Stimulated activated naive CD8-positive, alpha-beta T cell treated with anti-CD3 and anti-CD28 coated beads, Interleukin-15, Interleukin-2, amounts not matched to agents 100 ng/mL and 50 ng/mL, for 24 hours (primary cell): Measurements from ENCODE around the gene SPATA13.

Experiments used
- H3K27ac Mint-ChIP-seq: one replicate; pipeline ENCODE4 v1.8.0; 2021; ENCODE audit warnings: mild to moderate bottlenecking, mixed read lengths
- H3K27me3 Mint-ChIP-seq: one replicate; pipeline ENCODE4 v1.8.0; 2021; ENCODE audit warnings: mixed read lengths
- H3K36me3 Mint-ChIP-seq: one replicate; pipeline ENCODE4 v1.8.0; 2021; ENCODE audit warnings: low read depth, mixed read lengths
- H3K4me1 Mint-ChIP-seq: one replicate; pipeline ENCODE4 v1.8.0; 2021; ENCODE audit warnings: low read depth, mixed read lengths
- H3K4me3 Mint-ChIP-seq: one replicate; pipeline ENCODE4 v1.8.0; 2021; ENCODE audit warnings: mild to moderate bottlenecking, mixed read lengths
- H3K9me3 Mint-ChIP-seq: one replicate; pipeline ENCODE4 v1.8.0; 2021; ENCODE audit warnings: mixed read lengths

Gene SPATA13

GRCh38 chr13:24131749-24132148 is 28.8 kb upstream of the SPATA13 start:
- H3K9me3 Mint-ChIP-seq = peaks cover 9% of the 10 kb centered on the region
- peaks cover 4% of the 10 kb centered on the region for H3K36me3 Mint-ChIP-seq
- H3K4me3 Mint-ChIP-seq = no peak overlapping the region
- no peak overlapping the region for H3K27ac Mint-ChIP-seq
- peaks cover 17% of the 10 kb centered on the region for H3K4me1 Mint-ChIP-seq
- peaks cover 12% of the 10 kb centered on the region for H3K27me3 Mint-ChIP-seq

- peaks cover 5% of the 10 kb centered on the region for H3K4me1 Mint-ChIP-seq
- H3K9me3 Mint-ChIP-seq = peaks cover 9% of the 10 kb centered on the region
- peaks cover 4% of the 10 kb centered on the region for H3K36me3 Mint-ChIP-seq
- no peak overlapping the region for H3K27ac Mint-ChIP-seq
- peaks cover 12% of the 10 kb centered on the region for H3K27me3 Mint-ChIP-seq
- no peak overlapping the region for H3K4me3 Mint-ChIP-seq
Measured at GRCh38 chr13:24133021-24133795, 27.3 kb upstream of the SPATA13 start.

GRCh38 chr13:24134231-24134630 is 26.3 kb upstream of the SPATA13 start:
- H3K36me3 Mint-ChIP-seq = peaks cover 4% of the 10 kb centered on the region
- H3K27me3 Mint-ChIP-seq = peaks cover 12% of the 10 kb centered on the region
- H3K4me1 Mint-ChIP-seq = peaks cover 5% of the 10 kb centered on the region
- no peak overlapping the region for H3K4me3 Mint-ChIP-seq
- H3K9me3 Mint-ChIP-seq = peaks cover 9% of the 10 kb centered on the region
- H3K27ac Mint-ChIP-seq = no peak overlapping the region

- H3K27me3 Mint-ChIP-seq = peaks cover 12% of the 10 kb centered on the region
- peaks cover 4% of the 10 kb centered on the region for H3K36me3 Mint-ChIP-seq
- peaks cover 5% of the 10 kb centered on the region for H3K4me1 Mint-ChIP-seq
- H3K9me3 Mint-ChIP-seq = peaks cover 9% of the 10 kb centered on the region
- H3K4me3 Mint-ChIP-seq = no peak overlapping the region
- H3K27ac Mint-ChIP-seq = no peak overlapping the region
Measured at GRCh38 chr13:24134757-24135156, 25.8 kb upstream of the SPATA13 start.

GRCh38 chr13:24135674-24136300 is 24.7 kb upstream of the SPATA13 start:
- H3K4me3 Mint-ChIP-seq = no peak overlapping the region
- peaks cover 4% of the 10 kb centered on the region for H3K27me3 Mint-ChIP-seq
- H3K27ac Mint-ChIP-seq = no peak overlapping the region
- peaks cover 4% of the 10 kb centered on the region for H3K36me3 Mint-ChIP-seq
- peaks cover 9% of the 10 kb centered on the region for H3K9me3 Mint-ChIP-seq
- no peaks in the 10 kb centered on the region for H3K4me1 Mint-ChIP-seq

GRCh38 chr13:24138911-24139310 is 21.6 kb upstream of the SPATA13 start:
- Mint-ChIP-seq H3K36me3 (no peaks in the 10 kb centered on the region), H3K9me3 (no peaks in the 10 kb centered on the region), H3K4me1 (peaks cover 4% of the 10 kb centered on the region), H3K27me3 (no peaks in the 10 kb centered on the region), H3K27ac (no peak overlapping the region), H3K4me3 (no peak overlapping the region)

- Mint-ChIP-seq H3K27me3 (peaks cover 4% of the 10 kb centered on the region), H3K4me1 (peaks cover 4% of the 10 kb centered on the region), H3K4me3 (no peak overlapping the region), H3K36me3 (no peaks in the 10 kb centered on the region), H3K27ac (no peak overlapping the region), H3K9me3 (no peaks in the 10 kb centered on the region)
Measured at GRCh38 chr13:24141333-24141910, 19.1 kb upstream of the SPATA13 start.

- Mint-ChIP-seq H3K27ac (no peak overlapping the region), H3K4me1 (peaks cover 4% of the 10 kb centered on the region), H3K36me3 (no peaks in the 10 kb centered on the region), H3K4me3 (no peak overlapping the region), H3K9me3 (no peaks in the 10 kb centered on the region), H3K27me3 (peaks cover 4% of the 10 kb centered on the region)
Measured at GRCh38 chr13:24142453-24142852, 18.1 kb upstream of the SPATA13 start.

GRCh38 chr13:24142886-24143285 is 17.6 kb upstream of the SPATA13 start:
- peaks cover 4% of the 10 kb centered on the region for H3K27me3 Mint-ChIP-seq
- no peaks in the 10 kb centered on the region for H3K9me3 Mint-ChIP-seq
- H3K4me3 Mint-ChIP-seq = no peak overlapping the region
- H3K36me3 Mint-ChIP-seq = no peaks in the 10 kb centered on the region
- peaks cover 4% of the 10 kb centered on the region for H3K4me1 Mint-ChIP-seq
- H3K27ac Mint-ChIP-seq = no peak overlapping the region

GRCh38 chr13:24145240-24145639 is 15.3 kb upstream of the SPATA13 start:
- Mint-ChIP-seq H3K36me3 (no peaks in the 10 kb centered on the region), H3K27me3 (peaks cover 8% of the 10 kb centered on the region), H3K9me3 (no peaks in the 10 kb centered on the region), H3K4me1 (peaks cover 4% of the 10 kb centered on the region), H3K4me3 (no peak overlapping the region), H3K27ac (no peak overlapping the region)

GRCh38 chr13:24145674-24146073 is 14.8 kb upstream of the SPATA13 start:
- Mint-ChIP-seq H3K27me3 (peaks cover 8% of the 10 kb centered on the region), H3K4me1 (peaks cover 4% of the 10 kb centered on the region), H3K36me3 (no peaks in the 10 kb centered on the region), H3K9me3 (no peaks in the 10 kb centered on the region), H3K27ac (no peak overlapping the region), H3K4me3 (no peak overlapping the region)

GRCh38 chr13:24146961-24147569 is 13.5 kb upstream of the SPATA13 start:
- H3K27ac Mint-ChIP-seq = no peak overlapping the region
- H3K27me3 Mint-ChIP-seq = peaks cover 8% of the 10 kb centered on the region
- peaks cover 4% of the 10 kb centered on the region for H3K4me1 Mint-ChIP-seq
- no peak overlapping the region for H3K4me3 Mint-ChIP-seq
- no peaks in the 10 kb centered on the region for H3K36me3 Mint-ChIP-seq
- no peaks in the 10 kb centered on the region for H3K9me3 Mint-ChIP-seq

GRCh38 chr13:24147570-24147963 is 13.0 kb upstream of the SPATA13 start:
- Mint-ChIP-seq H3K27ac (no peak overlapping the region), H3K4me1 (peaks cover 6% of the 10 kb centered on the region), H3K36me3 (no peaks in the 10 kb centered on the region), H3K27me3 (peaks cover 8% of the 10 kb centered on the region), H3K9me3 (no peaks in the 10 kb centered on the region), H3K4me3 (no peak overlapping the region)

- H3K9me3 Mint-ChIP-seq = no peaks in the 10 kb centered on the region
- no peak overlapping the region for H3K4me3 Mint-ChIP-seq
- H3K27me3 Mint-ChIP-seq = peaks cover 8% of the 10 kb centered on the region
- H3K4me1 Mint-ChIP-seq = peaks cover 11% of the 10 kb centered on the region
- H3K36me3 Mint-ChIP-seq = no peaks in the 10 kb centered on the region
- H3K27ac Mint-ChIP-seq = no peak overlapping the region
Measured at GRCh38 chr13:24148414-24149235, 11.9 kb upstream of the SPATA13 start.
